Activated CD4-positive, alpha-beta T cell treated with anti-CD3 and anti-CD28 coated beads for 24 hours (primary cell): ENCODE data around the gene KCND3.

Experiments used
- DNase-seq, 2 donors: peaks; one replicate each; pipeline ENCODE4 v3.0.0-alpha.2; 2020; ENCODE audit warnings: low read depth in 2 of 2

The KCND3 gene

GRCh38 chr1:111882986-111883560, 106.4 kb downstream of the KCND3 start:
- DNase-seq, result no peak

- DNase-seq, result no peak
These were observed 106.9 kb downstream of the KCND3 start for GRCh38 chr1:111882559-111882958.

GRCh38 chr1:111880881-111881837, 108.3 kb downstream of the KCND3 start:
- no peak for DNase-seq

GRCh38 chr1:111879081-111879480, 110.4 kb downstream of the KCND3 start:
- no peak for DNase-seq

- DNase-seq, result no peak
These were observed 110.8 kb downstream of the KCND3 start for GRCh38 chr1:111878649-111879048.

GRCh38 chr1:111878091-111878490, 111.4 kb downstream of the KCND3 start:
- no peak for DNase-seq

GRCh38 chr1:111876631-111877030, 112.8 kb downstream of the KCND3 start:
- DNase-seq, result no peak

- DNase-seq, result no peak
These were observed 113.8 kb downstream of the KCND3 start for GRCh38 chr1:111875640-111876039.

- no peak for DNase-seq
These were observed 115.9 kb downstream of the KCND3 start for GRCh38 chr1:111873460-111874030.

GRCh38 chr1:111870181-111870580, 119.3 kb downstream of the KCND3 start:
- no peak for DNase-seq

GRCh38 chr1:111867868-111868440, 121.5 kb downstream of the KCND3 start:
- no peak for DNase-seq

GRCh38 chr1:111864862-111865261, 124.6 kb downstream of the KCND3 start:
- DNase-seq, result no peak

GRCh38 chr1:111863401-111863800, 126.1 kb downstream of the KCND3 start:
- DNase-seq, result no peak

GRCh38 chr1:111862599-111862998, 126.9 kb downstream of the KCND3 start:
- no peak for DNase-seq

- no peak for DNase-seq
These were observed 127.9 kb downstream of the KCND3 start for GRCh38 chr1:111861523-111861922.

GRCh38 chr1:111857194-111857651, 132.2 kb downstream of the KCND3 start:
- no peak for DNase-seq

GRCh38 chr1:111856411-111857185, 132.9 kb downstream of the KCND3 start:
- no peak for DNase-seq

GRCh38 chr1:111855260-111855659, 134.2 kb downstream of the KCND3 start:
- DNase-seq, result no peak

- DNase-seq, result no peak
These were observed 137.2 kb downstream of the KCND3 start for GRCh38 chr1:111852261-111852721.

GRCh38 chr1:111851552-111851951, 137.9 kb downstream of the KCND3 start:
- no peak for DNase-seq

- no peak for DNase-seq
These were observed 139.4 kb downstream of the KCND3 start for GRCh38 chr1:111850109-111850508.
